ENCODE measurements around the gene B4GALNT2. TPM values are rescaled to one million over a fixed set of nuclear protein-coding genes. Genes with fewer than 3 reads are reported as not detected.

Gene B4GALNT2
- total RNA-seq, 2 donors from 2014 or later: 0.03 TPM; not detected in 1

- intact Hi-C loops (cut with DNase I): no loop called here
- no peak for ATAC-seq
Measured at GRCh38 chr17:49198211-49198610, 65.6 kb downstream of the B4GALNT2 start.

GRCh38 chr17:49200423-49201083 is 68.0 kb downstream of the B4GALNT2 start:
- ATAC-seq: no peak
- intact Hi-C loops (cut with DNase I): no loop called here
- no peak for DNase-seq

More at GRCh38 chr17:49198211-49198610, 65.6 kb downstream of the B4GALNT2 start:
- DNase-seq: no peak

- DNase-seq: no peak
- ATAC-seq: no peak
- intact Hi-C loops (cut with DNase I): no loop called here
Measured at GRCh38 chr17:49201481-49201927, 68.9 kb downstream of the B4GALNT2 start.

GRCh38 chr17:49203796-49204195 is 71.2 kb downstream of the B4GALNT2 start:
- intact Hi-C loops (cut with DNase I): no loop called here
- no peak for DNase-seq
- ATAC-seq: no peak

- DNase-seq (no peak), ATAC-seq (no peak)
- intact Hi-C loops (cut with DNase I): no loop called here
Measured at GRCh38 chr17:49204516-49204915, 71.9 kb downstream of the B4GALNT2 start.

DNA sequence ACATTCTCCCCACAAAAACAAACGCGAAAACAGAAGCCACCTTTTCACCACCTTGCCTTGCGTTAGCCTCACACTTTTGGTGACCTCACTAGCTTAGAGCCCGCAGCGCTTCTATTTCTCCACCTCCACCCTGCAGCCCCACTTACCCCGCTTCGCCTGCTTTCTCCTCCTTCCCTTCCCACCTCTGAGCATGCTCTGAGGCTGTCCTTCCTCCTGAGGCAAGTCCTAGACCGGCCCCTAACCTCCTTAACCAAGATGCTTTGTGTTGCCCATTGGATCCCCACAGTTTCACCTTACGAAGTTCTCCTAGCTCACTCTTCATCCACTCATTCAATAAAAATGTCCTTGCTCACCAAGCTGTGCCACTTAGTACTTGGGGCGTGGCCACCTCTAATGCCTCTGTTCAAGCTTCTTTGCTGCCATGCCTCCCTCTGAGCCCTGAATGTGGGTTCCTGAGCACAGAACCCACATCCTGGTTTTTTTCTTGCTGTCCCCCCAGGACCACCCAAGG is 76.5 kb downstream of the B4GALNT2 start:
- DNase-seq: no peak
- intact Hi-C loops (cut with DNase I): no loop called here
- ATAC-seq: no peak

- intact Hi-C loops (cut with DNase I): no loop called here
- ATAC-seq (peak; percentile 76 to 85), DNase-seq (peak; percentile 79)
Measured at GRCh38 chr17:49210158-49211029, 77.8 kb downstream of the B4GALNT2 start, which contains the start of the genes ABI3 and GNGT2. Gene ABI3 (plus strand): TSS chr17:49210707. CDS start chr17:49210725, 18 bp downstream. Gene GNGT2 (minus strand): TSS chr17:49210574. CDS start chr17:49207422, 3,152 bp downstream.

DNA sequence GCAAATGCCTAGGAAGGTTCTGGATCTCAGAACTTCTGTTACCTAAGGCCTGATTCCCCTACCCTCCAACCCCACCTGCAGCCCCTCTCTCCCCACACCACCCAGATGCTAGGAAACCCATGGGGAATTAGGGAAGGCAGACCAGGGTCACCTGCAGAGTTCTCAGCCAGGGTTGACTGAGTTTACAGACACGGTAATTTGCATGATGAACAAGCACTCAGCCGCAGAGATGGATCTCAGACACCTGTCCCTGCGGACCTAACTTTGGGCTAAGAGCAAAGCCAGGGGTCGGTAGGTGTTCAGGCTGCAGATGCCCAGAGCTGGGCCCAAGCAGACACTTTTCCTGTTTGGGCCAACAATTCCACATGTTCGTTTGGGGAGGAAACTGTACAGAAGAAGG is 80.8 kb downstream of the B4GALNT2 start:
- ATAC-seq (no peak), DNase-seq (no peak)
- intact Hi-C loops (cut with DNase I): no loop called here

- ATAC-seq: no peak
- DNase-seq: no peak
- intact Hi-C loops (cut with DNase I): no loop called here
Measured at GRCh38 chr17:49213847-49214246, 81.3 kb downstream of the B4GALNT2 start.

DNA sequence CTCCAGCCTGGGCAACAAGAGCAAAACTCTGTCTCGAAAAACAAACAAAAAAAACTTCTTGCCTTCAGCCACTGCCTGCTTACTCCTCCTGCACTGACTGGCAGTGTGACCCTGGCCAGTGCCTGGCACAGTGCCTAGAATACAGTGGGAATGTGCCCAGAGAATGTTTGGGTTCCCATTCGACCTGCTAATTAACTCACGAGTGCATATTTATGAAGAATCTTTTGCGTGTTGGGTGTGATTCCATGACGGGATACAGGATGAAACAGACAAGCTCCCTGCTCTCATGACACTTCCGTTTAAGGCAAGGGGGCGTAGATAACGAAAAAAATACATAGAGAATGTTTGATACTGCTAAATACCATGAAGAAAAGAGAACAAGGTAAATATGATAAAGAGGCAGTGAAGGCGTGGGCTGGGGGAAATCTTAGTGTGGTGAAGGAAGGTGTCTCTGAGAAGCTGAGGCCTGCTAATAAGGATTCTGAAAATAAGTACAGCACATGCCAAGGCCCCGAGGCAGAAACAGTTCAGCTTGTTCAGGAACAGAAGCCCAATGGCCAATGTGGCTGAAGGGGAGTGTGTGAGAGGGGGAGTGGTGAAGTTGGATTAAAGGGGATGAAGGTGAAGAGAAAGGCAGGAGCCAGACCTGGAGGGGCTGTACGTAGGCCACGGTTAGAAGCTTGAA is 82.2 kb downstream of the B4GALNT2 start:
- ATAC-seq (no peak), DNase-seq (no peak)
- intact Hi-C loops (cut with DNase I): no loop called here

DNA sequence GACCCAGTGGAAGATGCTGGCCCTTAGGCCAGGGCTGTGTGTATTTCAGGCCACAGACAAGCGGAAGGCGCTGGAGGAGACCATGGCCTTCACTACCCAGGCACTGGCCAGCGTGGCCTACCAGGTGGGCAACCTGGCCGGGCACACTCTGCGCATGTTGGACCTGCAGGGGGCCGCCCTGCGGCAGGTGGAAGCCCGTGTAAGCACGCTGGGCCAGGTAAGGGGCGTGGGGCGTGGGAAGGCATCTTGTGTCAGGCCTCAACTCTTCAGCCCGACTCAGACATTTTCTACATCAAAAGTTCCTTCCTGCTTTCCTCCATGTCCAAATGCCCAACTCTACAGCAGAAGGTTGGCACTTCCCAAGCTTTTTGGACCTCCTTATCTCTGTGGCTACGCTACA is 83.9 kb downstream of the B4GALNT2 start:
- DNase-seq (no peak), ATAC-seq (no peak)
- intact Hi-C loops (cut with DNase I): no loop called here

GRCh38 chr17:49216953-49217650 is 84.5 kb downstream of the B4GALNT2 start:
- intact Hi-C loops (cut with DNase I): no loop called here
- DNase-seq: peak; percentile 71
- peak; percentile 9 to 76 for ATAC-seq

DNA sequence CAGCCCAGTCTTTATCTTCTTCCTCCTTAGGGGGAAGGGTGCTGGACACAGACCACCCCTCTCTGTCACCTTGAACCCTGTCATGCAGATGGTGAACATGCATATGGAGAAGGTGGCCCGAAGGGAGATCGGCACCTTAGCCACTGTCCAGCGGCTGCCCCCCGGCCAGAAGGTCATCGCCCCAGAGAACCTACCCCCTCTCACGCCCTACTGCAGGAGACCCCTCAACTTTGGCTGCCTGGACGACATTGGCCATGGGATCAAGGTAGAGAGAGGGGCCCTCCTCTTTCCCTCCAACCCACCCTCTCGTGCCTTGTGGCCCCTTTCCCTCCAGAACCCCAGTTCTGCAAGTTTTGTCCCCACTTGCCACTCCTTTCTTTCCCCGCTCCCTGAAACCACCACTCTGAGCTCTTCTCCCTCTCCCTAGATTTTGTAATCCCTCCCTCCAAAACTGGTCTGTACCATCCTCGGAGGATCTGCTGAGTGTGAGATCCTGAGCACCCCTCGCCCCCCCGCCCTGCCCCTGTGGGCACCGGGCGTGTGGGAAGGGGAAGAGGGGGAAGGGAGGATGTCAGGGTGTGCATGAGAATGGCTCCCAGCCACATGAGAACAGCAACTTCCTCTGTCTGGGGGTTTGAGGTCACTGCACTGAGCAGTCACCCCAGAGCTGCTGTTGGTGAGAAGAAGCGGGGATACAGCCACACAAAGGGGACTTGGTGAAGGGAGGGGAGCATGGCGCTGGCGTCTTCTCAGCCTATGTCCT is 85.3 kb downstream of the B4GALNT2 start:
- intact Hi-C loops (cut with DNase I): no loop called here
- ATAC-seq (peak; percentile 75 to 77), DNase-seq (peak; percentile 57)

DNA sequence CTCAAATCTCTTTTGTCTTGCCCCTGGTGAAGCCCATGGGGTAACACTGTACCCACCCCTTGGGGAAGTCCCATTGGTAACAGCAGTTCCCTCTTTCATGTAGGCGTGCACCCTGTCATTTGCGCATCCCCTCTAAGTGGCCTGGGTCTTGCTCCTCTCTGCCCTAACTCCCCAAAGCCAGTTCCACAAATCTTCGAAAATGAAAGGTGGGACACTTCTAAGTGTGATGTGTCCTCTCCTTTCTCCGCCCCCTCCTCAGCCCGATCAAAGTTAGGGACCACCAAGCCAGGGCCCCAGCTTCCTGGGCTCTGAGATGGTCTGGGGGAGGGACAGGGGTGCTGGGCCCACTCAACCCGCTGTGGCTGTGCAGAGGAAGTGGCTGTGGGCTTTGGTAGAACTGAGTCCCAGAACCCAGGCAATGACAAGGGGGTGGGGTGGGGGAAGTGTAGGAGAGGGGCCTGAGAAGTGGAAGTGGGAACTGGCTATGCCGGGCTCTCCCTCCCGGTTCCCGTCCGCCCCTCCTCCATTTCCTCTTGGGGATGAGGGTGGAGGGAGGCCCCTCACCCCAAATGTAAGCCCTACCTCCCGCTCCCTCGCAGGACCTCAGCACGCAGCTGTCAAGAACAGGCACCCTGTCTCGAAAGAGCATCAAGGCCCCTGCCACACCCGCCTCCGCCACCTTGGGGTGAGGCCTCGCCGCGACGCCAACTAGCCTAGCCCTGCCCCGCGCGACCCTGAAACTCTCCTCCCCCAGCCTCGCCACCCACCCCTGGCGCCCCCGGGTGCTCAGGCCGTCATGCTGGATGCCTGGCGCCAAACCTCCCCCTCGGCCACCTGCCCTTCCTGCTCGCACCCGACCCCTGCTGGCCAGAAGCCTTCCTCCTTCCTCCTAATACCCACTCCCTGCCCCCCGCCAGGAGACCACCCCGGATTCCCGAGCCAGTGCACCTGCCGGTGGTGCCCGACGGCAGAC is 86.7 kb downstream of the B4GALNT2 start:
- intact Hi-C loops (cut with DNase I): no loop called here
- peak; percentile 33 to 47 for ATAC-seq
- DNase-seq: no peak

- intact Hi-C loops (cut with DNase I): loop anchor here in 1 of 2 donors (10.0 kb wide), 1 partner anchor 75 kb away; no protein-coding TSS in a partner anchor
- ATAC-seq (no peak), DNase-seq (no peak)
Measured at GRCh38 chr17:49219987-49220386, 87.4 kb downstream of the B4GALNT2 start.

- intact Hi-C loops (cut with DNase I): loop anchor here in 1 of 2 donors (10.0 kb wide), 1 partner anchor 72 kb away; no protein-coding TSS in a partner anchor
- no peak for ATAC-seq
- DNase-seq: no peak
Measured at GRCh38 chr17:49223168-49223516, 90.6 kb downstream of the B4GALNT2 start.

All from left cardiac atrium (tissue), 4 donors.